Measurements from ENCODE around the gene NUMBL. TPM values are rescaled to one million over a fixed set of nuclear protein-coding genes. Genes with fewer than 3 reads are reported as not detected.

Gene NUMBL
- total RNA-seq, 1 donor from 2014 or later = 18.2 TPM

- no peak for DNase-seq
Observed at GRCh38 chr19:40716031-40716481, 25.6 kb upstream of the NUMBL start.

- peak; percentile 93 for DNase-seq
Observed at GRCh38 chr19:40714441-40715299, 24.2 kb upstream of the NUMBL start.

- DNase-seq = no peak
Observed at GRCh38 chr19:40713939-40714338, 23.5 kb upstream of the NUMBL start.

GRCh38 chr19:40709817-40710216 lies 19.4 kb upstream of the NUMBL start:
- no peak for DNase-seq

- DNase-seq = no peak
Observed at GRCh38 chr19:40707615-40708014, 17.2 kb upstream of the NUMBL start.

GRCh38 chr19:40705950-40706619 lies 15.6 kb upstream of the NUMBL start:
- DNase-seq = no peak

GRCh38 chr19:40705362-40705651 lies 14.9 kb upstream of the NUMBL start:
- DNase-seq = no peak

GRCh38 chr19:40704491-40705361 lies 14.3 kb upstream of the NUMBL start:
- DNase-seq = no peak

- DNase-seq = no peak
Observed at GRCh38 chr19:40703029-40703755, 12.7 kb upstream of the NUMBL start.

GRCh38 chr19:40702337-40703012 lies 12.0 kb upstream of the NUMBL start:
- DNase-seq = peak; percentile 50

- no peak for DNase-seq
Observed at GRCh38 chr19:40701758-40702157, 11.3 kb upstream of the NUMBL start.

- DNase-seq = no peak
Observed at GRCh38 chr19:40700083-40700482, 9.6 kb upstream of the NUMBL start.

GRCh38 chr19:40697007-40697406 lies 6.6 kb upstream of the NUMBL start:
- DNase-seq = no peak

GRCh38 chr19:40695881-40696280 lies 5.4 kb upstream of the NUMBL start:
- no peak for DNase-seq

- DNase-seq = no peak
Observed at GRCh38 chr19:40693896-40694295, 3.4 kb upstream of the NUMBL start.

GRCh38 chr19:40693150-40693788 lies 2.8 kb upstream of the NUMBL start:
- DNase-seq = no peak

GRCh38 chr19:40692212-40692551 lies 1.7 kb upstream of the NUMBL start:
- no peak for DNase-seq

GRCh38 chr19:40691421-40692211 lies 1.2 kb upstream of the NUMBL start:
- no peak for DNase-seq

- peak; percentile 87 for DNase-seq
Observed at GRCh38 chr19:40690693-40691420, 406 bp upstream of the NUMBL start.
